DND-41 (cell line): Measurements from ENCODE around the gene PCAT6.

Source experiments
- CTCF ChIP-seq: IDR thresholded peaks from 2 replicates; pipeline ENCODE4 v1.5.1; 2012; ENCODE audit warnings: borderline replicate concordance, low read length, moderate library complexity, mild to moderate bottlenecking; ENCODE audit not compliant: poor library complexity, severe bottlenecking; ENCODE audit errors: extremely low read depth
- EZH2 ChIP-seq: IDR thresholded peaks from 3 replicates; pipeline ENCODE4 v1.6.1; 2012; ENCODE audit warnings: borderline replicate concordance, low read depth, mild to moderate bottlenecking, moderate library complexity, low read length, inconsistent platforms; ENCODE audit not compliant: severe bottlenecking

GRCh38 chr1:202770135-202770534 is 40.6 kb upstream of the PCAT6 start:
- TF ChIP-seq CTCF, result no peak
- no peak for TF ChIP-seq EZH2
